HG03342 (cell line): ENCODE data around the gene TSPAN17.

Experiments used
- ATAC-seq: cut with Tn5 transposase; IDR thresholded peaks from one replicate; pipeline ENCODE4 v1.9.1; 2021; ENCODE audit warnings: mild to moderate bottlenecking, moderate library complexity; ENCODE audit not compliant: unreplicated experiment

The TSPAN17 gene

GRCh38 chr5:176639981-176640380, 7.3 kb upstream of the TSPAN17 start:
- no peak for ATAC-seq

GRCh38 chr5:176640616-176641015, 6.7 kb upstream of the TSPAN17 start:
- ATAC-seq, result no peak

DNA sequence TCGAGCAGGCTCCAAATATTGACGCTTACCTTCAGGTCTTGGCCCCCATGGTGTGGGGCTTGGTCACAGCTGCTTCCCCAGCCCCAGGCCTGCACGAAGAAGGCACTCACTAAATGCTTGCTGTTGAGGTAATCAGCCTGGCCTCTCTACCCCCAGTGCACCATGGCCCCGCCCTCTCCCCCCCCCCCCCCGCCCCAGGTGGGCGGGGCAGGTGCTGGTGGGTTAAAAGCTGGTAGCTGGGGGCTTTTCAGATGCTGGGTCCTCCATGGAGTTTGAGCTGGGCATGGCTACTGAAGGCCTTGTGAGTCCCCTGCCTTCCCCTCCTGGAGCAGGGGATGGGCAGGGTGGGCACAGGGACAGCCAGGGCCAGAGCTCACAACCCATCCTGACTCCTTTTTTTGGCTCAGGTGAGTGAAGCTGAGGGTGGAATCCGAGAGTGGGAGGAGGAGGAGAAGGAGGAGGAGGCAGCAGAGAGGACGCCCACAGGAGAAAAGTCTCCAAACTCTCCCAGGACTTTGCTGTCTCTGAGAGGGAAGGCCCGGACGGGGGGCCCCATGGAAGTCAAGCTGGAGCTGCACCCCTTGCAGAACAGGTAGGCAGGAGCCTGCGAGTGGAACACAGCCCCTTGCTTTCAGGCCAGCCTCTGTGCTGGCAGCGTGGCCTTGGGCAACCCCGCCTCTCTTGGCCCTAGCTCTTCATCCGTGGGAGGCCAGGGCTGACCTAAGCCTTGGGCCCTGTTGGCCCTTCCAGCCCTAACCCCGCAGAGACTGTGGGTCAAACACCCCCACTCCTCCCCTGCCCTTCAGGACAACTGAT, 4.4 kb upstream of the TSPAN17 start:
- ATAC-seq, result no peak

GRCh38 chr5:176643491-176644219, 3.6 kb upstream of the TSPAN17 start:
- ATAC-seq, result no peak

DNA sequence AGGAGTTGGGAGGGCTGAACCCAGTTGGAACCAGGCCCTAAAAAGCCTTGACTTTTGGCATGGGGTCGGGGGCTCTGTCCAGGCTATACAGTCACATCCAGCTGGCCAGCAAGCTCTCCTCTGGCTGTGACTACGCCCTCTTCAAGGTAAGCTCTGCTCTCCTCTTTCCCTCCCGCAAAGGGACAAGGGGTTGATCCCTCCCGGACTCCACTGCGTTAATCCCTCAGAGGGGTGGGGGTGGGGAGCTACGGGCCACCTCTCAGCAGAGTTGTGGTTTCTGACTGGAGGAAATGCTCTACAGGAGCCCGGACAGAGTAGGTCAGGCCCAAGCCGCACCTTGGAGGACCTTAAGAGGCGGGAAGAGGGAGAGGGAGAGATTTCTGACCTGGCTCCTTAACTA, 3.0 kb upstream of the TSPAN17 start:
- ATAC-seq, result no peak

- ATAC-seq, result no peak
These were observed 2.2 kb upstream of the TSPAN17 start for GRCh38 chr5:176644878-176645670.

DNA sequence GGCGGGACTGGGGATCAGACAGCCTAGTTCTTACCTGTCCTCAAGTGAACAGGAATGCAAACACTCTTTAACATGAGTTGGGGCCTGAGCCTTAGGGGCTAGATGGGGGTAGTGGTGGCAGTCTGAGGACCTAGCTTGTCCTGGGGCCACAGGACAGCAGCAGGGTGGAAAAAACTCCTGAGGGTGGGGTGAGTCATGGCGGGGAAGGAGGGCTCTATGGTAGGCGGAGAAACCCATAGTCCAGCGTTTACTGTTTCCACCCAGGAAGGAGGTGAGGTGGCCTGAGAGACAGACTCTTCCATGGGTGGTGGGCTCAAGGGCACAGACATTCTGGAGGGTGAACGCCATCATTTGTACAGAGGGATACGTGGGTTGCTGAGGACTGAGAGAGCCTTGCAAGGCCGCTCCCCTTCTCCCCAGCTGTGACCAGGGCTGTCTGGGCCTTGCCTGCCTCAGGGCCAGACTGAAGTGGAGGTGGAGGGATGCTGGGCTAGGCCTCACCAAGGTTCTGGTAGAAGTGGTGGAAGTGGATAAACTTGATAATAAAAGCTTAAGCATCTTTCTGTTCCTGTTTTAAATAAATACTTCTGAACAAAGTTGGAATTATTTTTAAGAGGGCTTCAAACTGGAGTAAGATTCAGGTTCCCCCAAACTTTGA, 1.1 kb upstream of the TSPAN17 start:
- ATAC-seq, result no peak

DNA sequence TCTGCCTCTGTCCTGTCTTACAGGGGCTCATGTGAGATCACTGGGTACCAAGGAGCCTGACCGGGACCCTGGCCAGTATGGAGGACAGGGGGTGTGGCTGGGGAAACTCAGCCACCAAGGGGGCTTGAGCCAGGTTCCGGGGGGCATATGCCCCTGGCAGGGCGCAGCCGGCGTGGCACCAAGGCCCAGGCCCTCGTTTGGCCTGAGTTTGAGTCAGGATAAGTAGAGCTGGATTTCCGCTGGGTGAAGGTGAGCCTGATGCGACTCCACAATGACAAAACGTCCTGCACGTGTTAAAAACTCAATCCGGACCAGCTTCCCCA, 616 bp upstream of the TSPAN17 start:
- ATAC-seq, result no peak

DNA sequence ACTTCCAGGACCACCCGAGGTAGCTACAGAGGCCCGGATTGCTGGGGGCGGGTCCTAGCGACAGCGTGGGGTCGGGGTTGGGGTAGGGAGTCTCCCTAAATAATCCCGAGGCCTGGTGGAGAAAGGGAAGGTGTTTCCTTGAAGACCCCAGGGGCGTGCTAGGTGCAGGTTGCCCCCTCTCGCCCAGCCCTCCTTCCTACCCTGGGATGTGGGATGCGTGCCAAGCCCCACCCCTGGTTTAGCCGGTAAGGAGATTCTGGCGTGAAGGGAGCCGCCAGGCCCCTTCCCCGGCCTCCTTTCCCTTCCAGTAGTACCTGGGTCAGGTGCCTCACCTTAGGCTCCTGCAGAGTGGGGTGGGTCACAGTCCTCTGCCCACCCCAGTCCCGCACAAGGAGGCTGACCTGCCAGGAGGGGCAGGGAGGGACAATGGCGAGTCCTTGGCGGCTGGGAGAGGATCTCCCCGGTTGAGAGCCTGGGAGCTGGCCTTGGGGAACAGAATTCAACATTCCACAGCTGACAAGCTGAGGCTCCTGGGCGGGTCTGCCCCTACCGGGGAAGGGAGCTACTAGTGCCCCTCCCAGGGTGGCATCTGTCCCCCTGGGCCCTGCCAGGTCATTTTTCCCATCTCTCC, 674 bp downstream of the TSPAN17 start:
- no peak for ATAC-seq

- ATAC-seq, result no peak
These were observed 1.4 kb downstream of the TSPAN17 start for GRCh38 chr5:176648474-176649194.

DNA sequence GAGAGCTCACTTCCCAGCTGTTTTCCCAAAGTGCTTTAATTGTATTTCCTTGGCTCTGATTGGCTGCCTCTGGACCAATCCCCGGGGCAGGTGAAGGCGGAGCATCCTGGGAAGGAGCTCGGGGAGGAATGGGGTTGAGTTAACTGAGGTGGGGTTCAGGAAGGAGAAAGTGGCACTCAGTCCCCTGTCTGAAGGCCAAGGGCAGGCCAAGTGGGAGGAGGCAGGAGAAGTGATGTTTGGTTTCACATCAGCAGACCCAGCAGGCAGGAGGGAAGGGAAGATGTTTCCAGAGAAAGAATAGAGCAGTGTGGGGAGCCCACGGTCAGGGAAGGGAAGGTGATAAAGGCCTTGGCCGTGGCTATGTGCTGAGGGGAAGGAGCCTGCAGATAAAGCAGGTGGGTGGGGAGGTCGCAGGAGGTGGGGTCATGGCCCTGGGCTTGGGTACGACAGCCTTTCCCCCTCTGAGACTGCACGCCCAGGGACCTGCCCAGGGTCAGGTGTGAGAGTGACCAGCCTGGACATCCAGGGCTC, 3.1 kb downstream of the TSPAN17 start:
- no peak for ATAC-seq

- no peak for ATAC-seq
These were observed 4.2 kb downstream of the TSPAN17 start for GRCh38 chr5:176651472-176651980.

DNA sequence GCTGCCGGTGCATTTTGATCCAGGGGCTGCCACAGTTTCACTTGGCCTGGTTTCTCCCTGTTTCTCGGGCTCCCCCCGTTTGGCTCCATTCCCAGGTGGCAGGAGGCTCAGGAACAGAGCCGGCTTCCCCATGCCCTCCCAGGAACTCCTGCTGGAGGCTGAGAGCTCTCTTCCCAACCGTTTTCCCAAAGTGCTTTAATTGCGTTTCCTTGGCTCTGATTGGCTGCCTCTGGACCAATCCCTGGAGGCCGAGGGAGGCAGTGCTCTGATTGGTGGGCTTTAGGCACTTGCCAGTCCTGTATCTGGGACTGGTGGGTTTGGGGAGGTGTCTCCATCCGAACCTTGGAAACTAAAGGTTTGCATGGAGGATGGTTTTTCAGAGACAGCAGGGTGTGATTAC, 4.9 kb downstream of the TSPAN17 start:
- no peak for ATAC-seq

DNA sequence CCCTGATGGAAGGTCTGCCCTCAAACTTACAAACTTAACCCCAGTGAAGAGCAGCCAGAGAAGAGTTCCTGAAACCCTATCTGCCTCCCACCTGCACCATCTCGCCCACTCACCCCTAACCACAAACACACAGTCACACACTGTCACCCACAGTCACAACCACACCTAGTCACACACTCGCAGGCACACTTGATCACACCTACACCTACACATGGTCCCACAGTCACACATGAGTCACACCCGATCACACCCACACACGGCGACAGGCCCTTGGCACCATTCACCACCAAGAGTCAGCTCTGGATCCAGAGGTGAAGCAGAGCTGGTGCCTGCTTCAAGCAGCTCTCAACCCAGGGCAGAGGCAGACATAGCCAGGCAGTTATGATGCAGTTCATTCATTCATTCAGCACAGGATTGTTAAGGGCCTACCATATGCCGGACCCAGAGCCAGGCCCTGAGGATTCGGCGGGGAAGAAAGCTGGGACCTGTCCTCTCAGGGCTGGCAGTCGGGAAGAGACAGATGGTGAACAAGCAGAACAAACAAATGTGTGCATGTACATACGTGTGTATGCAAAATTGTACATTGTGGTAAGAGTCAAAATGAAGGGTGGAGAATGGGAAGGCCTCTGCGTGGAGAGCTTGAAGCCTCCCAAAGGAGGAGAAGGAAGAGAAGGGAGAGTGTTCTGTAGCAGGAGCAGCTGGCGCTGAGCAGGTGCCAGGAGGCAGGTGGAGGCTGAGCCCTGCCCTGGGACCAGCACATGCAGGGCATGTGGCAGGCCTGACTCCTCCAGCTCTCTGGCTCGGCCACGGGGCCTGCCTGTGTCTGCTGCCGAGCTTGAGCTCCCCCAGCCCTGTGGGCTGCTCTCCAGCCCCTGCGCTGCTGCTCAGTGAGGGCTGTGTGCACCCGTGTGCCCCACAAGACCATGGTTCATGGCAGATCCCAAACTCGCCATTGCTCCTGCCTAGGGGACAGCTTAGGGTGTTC, 6.4 kb downstream of the TSPAN17 start:
- no peak for ATAC-seq

DNA sequence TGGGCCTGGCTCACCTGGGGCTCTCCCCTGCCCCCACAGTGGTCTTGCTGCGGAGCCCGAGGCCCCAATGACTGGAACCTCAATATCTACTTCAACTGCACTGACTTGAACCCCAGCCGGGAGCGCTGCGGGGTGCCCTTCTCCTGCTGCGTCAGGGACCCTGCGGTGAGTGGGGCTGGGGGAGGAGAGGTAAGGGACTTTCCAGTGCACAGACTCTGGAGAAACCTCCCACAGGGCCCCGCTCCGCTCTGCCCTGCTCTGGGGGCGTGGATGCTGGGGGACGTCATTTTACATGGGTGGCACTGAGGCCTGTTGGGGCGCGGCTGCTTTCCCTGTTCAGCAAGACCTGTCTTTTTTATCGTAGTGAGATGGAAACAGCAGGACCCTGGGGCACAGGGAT, 7.6 kb downstream of the TSPAN17 start:
- no peak for ATAC-seq

DNA sequence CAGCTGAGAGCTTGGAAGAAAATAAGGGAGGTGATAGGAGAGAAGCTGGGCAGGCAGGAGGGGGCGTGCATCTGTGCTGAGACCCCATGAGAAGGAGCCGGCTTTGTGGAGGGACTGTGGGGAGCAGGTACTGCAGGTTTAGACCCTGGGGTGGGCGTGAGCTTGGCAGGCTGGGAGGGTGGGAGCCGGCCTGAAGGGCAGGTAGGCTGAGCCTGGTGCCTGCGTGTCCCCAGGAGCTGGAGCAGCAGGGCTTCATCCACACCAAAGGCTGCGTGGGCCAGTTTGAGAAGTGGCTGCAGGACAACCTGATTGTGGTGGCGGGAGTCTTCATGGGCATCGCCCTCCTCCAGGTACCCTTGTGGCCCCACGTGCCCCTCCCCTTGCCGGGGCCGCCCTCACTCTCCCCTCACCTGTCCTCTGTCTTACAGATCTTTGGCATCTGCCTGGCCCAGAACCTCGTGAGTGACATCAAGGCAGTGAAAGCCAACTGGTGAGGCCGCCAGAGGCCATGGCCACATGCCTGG, 9.2 kb downstream of the TSPAN17 start:
- ATAC-seq, result no peak

DNA sequence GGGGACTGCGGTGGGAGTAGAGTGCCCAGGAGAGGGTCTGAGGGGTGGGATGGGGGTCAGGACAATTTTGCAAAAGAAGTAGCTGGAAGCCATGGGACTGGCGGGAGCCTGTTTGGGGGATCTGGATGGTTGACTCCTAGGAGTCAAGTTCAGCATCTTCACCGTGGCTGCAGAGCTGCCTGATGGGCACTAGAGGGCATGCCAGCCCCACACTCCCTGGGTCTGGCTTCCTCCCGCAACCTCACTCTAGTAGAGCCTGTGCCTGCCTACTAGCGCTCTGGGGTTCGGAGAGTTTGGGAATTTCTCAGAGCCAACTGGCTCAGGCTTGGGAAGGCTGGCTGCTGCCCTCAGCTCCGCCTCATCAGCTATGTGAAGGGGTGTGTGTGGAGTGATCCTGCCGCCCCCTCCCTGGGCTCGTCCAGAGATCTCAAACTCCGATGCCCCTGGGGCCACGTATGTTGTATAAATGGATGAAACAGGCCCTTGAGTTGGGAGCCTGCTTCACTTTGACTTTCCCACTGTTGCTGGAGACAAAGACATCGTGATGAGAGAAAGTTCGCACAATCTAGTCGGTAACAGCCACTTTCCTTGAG, 10.8 kb downstream of the TSPAN17 start:
- ATAC-seq, result no peak
